WTC11 (cell line): ENCODE measurements around the gene WDR19.

Experiments used
- TF ChIP-seq, protein P1 (sequence below): sonication (generic); formaldehyde crosslinking; IDR thresholded peaks from 2 replicates; pipeline ENCODE4 v1.8.1; 2022; ENCODE audit warnings: low read depth, mild to moderate bottlenecking, moderate library complexity, missing genetic modification reagents, borderline replicate concordance
- TF ChIP-seq, protein P2 (sequence below): sonication (generic); formaldehyde crosslinking; IDR thresholded peaks from 2 replicates; pipeline ENCODE4 v1.8.0; 2023; ENCODE audit warnings: missing genetic modification reagents, mild to moderate bottlenecking, borderline replicate concordance
- TF ChIP-seq, protein P3 (sequence below): fragments of 200-600 bp; IDR thresholded peaks from 2 replicates; pipeline ENCODE4 v1.8.0; 2022; ENCODE audit warnings: antibody characterized with exemption
- TF ChIP-seq, protein P4 (sequence below): sonication (generic); formaldehyde crosslinking; conservative IDR thresholded peaks from 2 replicates; pipeline ENCODE4 v1.8.1; 2022; ENCODE audit warnings: mild to moderate bottlenecking, missing genetic modification reagents
- TF ChIP-seq, protein P5 (sequence below): sonication (generic); formaldehyde crosslinking; IDR thresholded peaks from 2 replicates; pipeline ENCODE4 v1.8.1; 2023; ENCODE audit warnings: mild to moderate bottlenecking, missing genetic modification reagents, moderate library complexity
- TF ChIP-seq, protein P6 (sequence below): sonication (generic); formaldehyde crosslinking; IDR thresholded peaks from 2 replicates; pipeline ENCODE4 v1.8.1; 2022; ENCODE audit warnings: low read depth, missing genetic modification reagents, borderline replicate concordance

DNA sequence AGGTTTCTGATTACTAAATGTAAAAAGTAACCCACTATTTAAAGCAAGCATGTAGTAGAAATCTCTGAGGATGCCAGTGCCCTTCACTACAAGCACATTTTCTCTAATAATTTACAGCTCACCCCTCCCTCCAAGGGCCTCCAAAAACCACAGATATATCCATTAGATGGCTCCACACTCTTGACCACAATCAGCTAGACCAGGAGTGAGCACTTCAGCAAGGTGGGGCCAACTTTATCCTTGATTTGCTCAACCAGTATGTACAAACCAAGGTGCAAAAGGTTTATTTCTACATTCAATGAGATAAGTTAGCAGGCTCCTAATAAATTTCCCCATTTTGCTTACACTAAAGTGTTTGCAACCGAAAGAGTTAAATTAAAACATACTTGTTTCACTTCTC lies 148.0 kb downstream of the WDR19 start:
- TF ChIP-seq, protein P1, sequence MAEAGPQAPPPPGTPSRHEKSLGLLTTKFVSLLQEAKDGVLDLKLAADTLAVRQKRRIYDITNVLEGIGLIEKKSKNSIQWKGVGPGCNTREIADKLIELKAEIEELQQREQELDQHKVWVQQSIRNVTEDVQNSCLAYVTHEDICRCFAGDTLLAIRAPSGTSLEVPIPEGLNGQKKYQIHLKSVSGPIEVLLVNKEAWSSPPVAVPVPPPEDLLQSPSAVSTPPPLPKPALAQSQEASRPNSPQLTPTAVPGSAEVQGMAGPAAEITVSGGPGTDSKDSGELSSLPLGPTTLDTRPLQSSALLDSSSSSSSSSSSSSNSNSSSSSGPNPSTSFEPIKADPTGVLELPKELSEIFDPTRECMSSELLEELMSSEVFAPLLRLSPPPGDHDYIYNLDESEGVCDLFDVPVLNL (CRISPR knock-in tag): no peak
- TF ChIP-seq, protein P2, sequence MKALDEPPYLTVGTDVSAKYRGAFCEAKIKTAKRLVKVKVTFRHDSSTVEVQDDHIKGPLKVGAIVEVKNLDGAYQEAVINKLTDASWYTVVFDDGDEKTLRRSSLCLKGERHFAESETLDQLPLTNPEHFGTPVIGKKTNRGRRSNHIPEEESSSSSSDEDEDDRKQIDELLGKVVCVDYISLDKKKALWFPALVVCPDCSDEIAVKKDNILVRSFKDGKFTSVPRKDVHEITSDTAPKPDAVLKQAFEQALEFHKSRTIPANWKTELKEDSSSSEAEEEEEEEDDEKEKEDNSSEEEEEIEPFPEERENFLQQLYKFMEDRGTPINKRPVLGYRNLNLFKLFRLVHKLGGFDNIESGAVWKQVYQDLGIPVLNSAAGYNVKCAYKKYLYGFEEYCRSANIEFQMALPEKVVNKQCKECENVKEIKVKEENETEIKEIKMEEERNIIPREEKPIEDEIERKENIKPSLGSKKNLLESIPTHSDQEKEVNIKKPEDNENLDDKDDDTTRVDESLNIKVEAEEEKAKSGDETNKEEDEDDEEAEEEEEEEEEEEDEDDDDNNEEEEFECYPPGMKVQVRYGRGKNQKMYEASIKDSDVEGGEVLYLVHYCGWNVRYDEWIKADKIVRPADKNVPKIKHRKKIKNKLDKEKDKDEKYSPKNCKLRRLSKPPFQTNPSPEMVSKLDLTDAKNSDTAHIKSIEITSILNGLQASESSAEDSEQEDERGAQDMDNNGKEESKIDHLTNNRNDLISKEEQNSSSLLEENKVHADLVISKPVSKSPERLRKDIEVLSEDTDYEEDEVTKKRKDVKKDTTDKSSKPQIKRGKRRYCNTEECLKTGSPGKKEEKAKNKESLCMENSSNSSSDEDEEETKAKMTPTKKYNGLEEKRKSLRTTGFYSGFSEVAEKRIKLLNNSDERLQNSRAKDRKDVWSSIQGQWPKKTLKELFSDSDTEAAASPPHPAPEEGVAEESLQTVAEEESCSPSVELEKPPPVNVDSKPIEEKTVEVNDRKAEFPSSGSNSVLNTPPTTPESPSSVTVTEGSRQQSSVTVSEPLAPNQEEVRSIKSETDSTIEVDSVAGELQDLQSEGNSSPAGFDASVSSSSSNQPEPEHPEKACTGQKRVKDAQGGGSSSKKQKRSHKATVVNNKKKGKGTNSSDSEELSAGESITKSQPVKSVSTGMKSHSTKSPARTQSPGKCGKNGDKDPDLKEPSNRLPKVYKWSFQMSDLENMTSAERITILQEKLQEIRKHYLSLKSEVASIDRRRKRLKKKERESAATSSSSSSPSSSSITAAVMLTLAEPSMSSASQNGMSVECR: no peak
- TF ChIP-seq, protein P3, sequence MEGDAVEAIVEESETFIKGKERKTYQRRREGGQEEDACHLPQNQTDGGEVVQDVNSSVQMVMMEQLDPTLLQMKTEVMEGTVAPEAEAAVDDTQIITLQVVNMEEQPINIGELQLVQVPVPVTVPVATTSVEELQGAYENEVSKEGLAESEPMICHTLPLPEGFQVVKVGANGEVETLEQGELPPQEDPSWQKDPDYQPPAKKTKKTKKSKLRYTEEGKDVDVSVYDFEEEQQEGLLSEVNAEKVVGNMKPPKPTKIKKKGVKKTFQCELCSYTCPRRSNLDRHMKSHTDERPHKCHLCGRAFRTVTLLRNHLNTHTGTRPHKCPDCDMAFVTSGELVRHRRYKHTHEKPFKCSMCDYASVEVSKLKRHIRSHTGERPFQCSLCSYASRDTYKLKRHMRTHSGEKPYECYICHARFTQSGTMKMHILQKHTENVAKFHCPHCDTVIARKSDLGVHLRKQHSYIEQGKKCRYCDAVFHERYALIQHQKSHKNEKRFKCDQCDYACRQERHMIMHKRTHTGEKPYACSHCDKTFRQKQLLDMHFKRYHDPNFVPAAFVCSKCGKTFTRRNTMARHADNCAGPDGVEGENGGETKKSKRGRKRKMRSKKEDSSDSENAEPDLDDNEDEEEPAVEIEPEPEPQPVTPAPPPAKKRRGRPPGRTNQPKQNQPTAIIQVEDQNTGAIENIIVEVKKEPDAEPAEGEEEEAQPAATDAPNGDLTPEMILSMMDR: no peak
- TF ChIP-seq, protein P4, sequence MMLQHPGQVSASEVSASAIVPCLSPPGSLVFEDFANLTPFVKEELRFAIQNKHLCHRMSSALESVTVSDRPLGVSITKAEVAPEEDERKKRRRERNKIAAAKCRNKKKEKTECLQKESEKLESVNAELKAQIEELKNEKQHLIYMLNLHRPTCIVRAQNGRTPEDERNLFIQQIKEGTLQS (CRISPR knock-in tag): no peak
- TF ChIP-seq, protein P5, sequence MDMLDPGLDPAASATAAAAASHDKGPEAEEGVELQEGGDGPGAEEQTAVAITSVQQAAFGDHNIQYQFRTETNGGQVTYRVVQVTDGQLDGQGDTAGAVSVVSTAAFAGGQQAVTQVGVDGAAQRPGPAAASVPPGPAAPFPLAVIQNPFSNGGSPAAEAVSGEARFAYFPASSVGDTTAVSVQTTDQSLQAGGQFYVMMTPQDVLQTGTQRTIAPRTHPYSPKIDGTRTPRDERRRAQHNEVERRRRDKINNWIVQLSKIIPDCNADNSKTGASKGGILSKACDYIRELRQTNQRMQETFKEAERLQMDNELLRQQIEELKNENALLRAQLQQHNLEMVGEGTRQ: no peak
- TF ChIP-seq, protein P6, sequence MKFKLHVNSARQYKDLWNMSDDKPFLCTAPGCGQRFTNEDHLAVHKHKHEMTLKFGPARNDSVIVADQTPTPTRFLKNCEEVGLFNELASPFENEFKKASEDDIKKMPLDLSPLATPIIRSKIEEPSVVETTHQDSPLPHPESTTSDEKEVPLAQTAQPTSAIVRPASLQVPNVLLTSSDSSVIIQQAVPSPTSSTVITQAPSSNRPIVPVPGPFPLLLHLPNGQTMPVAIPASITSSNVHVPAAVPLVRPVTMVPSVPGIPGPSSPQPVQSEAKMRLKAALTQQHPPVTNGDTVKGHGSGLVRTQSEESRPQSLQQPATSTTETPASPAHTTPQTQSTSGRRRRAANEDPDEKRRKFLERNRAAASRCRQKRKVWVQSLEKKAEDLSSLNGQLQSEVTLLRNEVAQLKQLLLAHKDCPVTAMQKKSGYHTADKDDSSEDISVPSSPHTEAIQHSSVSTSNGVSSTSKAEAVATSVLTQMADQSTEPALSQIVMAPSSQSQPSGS (CRISPR knock-in tag): no peak
